ENCODE measurements around the gene TMEM14C.
"Not testable (repeated sequence)": the region's sequence is repeated elsewhere in the genome, so short reads cannot be mapped to it uniquely, and the experiment has no call there.

The TMEM14C gene

GRCh38 chr6:10720960-10721849, 1.7 kb upstream of the TMEM14C start:
- not testable (repeated sequence) for DNase-seq (ENCODE audit: low read depth in 1 of 2, low spot score in 1 of 2)

GRCh38 chr6:10721850-10722569, 860 bp upstream of the TMEM14C start:
- DNase-seq (ENCODE audit: low read depth in 1 of 2, low spot score in 1 of 2) = no peak

GRCh38 chr6:10722570-10722819, 375 bp upstream of the TMEM14C start:
- no peak for DNase-seq (ENCODE audit: low read depth in 1 of 2, low spot score in 1 of 2)

GRCh38 chr6:10723567-10723881, 654 bp downstream of the TMEM14C start:
- DNase-seq (ENCODE audit: low read depth in 1 of 2, low spot score in 1 of 2) = no peak

- no peak for DNase-seq (ENCODE audit: low read depth in 1 of 2, low spot score in 1 of 2)
Observed at GRCh38 chr6:10725044-10725443, 2.2 kb downstream of the TMEM14C start.

GRCh38 chr6:10725716-10726115, 2.8 kb downstream of the TMEM14C start:
- no peak for DNase-seq (ENCODE audit: low read depth in 1 of 2, low spot score in 1 of 2)

- DNase-seq (ENCODE audit: low read depth in 1 of 2, low spot score in 1 of 2) = no peak
Observed at GRCh38 chr6:10730254-10730653, 7.4 kb downstream of the TMEM14C start.

- no peak for DNase-seq (ENCODE audit: low read depth in 1 of 2, low spot score in 1 of 2)
Observed at GRCh38 chr6:10733151-10733715, 10.4 kb downstream of the TMEM14C start.

GRCh38 chr6:10733863-10734262, 11.0 kb downstream of the TMEM14C start:
- DNase-seq (ENCODE audit: low read depth in 1 of 2, low spot score in 1 of 2) = no peak

- DNase-seq (ENCODE audit: low read depth in 1 of 2, low spot score in 1 of 2) = no peak
Observed at GRCh38 chr6:10736731-10737130, 13.9 kb downstream of the TMEM14C start.

GRCh38 chr6:10740061-10740460, 17.2 kb downstream of the TMEM14C start:
- no peak for DNase-seq (ENCODE audit: low read depth in 1 of 2, low spot score in 1 of 2)

GRCh38 chr6:10741643-10742042, 18.8 kb downstream of the TMEM14C start:
- DNase-seq (ENCODE audit: low read depth in 1 of 2, low spot score in 1 of 2) = not testable (repeated sequence)

- DNase-seq (ENCODE audit: low read depth in 1 of 2, low spot score in 1 of 2) = no peak
Observed at GRCh38 chr6:10742251-10742650, 19.4 kb downstream of the TMEM14C start.

GRCh38 chr6:10743515-10743914, 20.6 kb downstream of the TMEM14C start:
- no peak for DNase-seq (ENCODE audit: low read depth in 1 of 2, low spot score in 1 of 2)

GRCh38 chr6:10745116-10745515, 22.2 kb downstream of the TMEM14C start:
- DNase-seq (ENCODE audit: low read depth in 1 of 2, low spot score in 1 of 2) = no peak

- no peak for DNase-seq (ENCODE audit: low read depth in 1 of 2, low spot score in 1 of 2)
Observed at GRCh38 chr6:10746915-10747250, 24.0 kb downstream of the TMEM14C start.

GRCh38 chr6:10747251-10747972, 24.5 kb downstream of the TMEM14C start, which contains the start of gene TMEM14B:
Gene TMEM14B, plus strand, starts transcription at chr6:10747805. Its CDS starts 1,441 bp downstream, at chr6:10749246.
- peak; percentile 99 for DNase-seq (ENCODE audit: low read depth in 1 of 2, low spot score in 1 of 2)

GRCh38 chr6:10749734-10750133, 26.9 kb downstream of the TMEM14C start:
- DNase-seq (ENCODE audit: low read depth in 1 of 2, low spot score in 1 of 2) = no peak

GRCh38 chr6:10750568-10750967, 27.7 kb downstream of the TMEM14C start:
- not testable (repeated sequence) for DNase-seq (ENCODE audit: low read depth in 1 of 2, low spot score in 1 of 2)

- DNase-seq (ENCODE audit: low read depth in 1 of 2, low spot score in 1 of 2) = not testable (repeated sequence)
Observed at GRCh38 chr6:10751757-10752156, 28.9 kb downstream of the TMEM14C start.

- DNase-seq (ENCODE audit: low read depth in 1 of 2, low spot score in 1 of 2) = no peak
Observed at GRCh38 chr6:10756085-10756484, 33.2 kb downstream of the TMEM14C start.

All from activated CD4-positive, alpha-beta T cell treated with anti-CD3 and anti-CD28 coated beads, Interleukin-2, amount 50 U/mL, for 24 hours (primary cell).